GM03348 (cell line): ENCODE measurements around the gene PNCK.

Experiments used
- DNase-seq: peaks from one replicate; pipeline ENCODE4 v3.0.0; 2012; ENCODE audit warnings: low spot score

Gene PNCK

DNA sequence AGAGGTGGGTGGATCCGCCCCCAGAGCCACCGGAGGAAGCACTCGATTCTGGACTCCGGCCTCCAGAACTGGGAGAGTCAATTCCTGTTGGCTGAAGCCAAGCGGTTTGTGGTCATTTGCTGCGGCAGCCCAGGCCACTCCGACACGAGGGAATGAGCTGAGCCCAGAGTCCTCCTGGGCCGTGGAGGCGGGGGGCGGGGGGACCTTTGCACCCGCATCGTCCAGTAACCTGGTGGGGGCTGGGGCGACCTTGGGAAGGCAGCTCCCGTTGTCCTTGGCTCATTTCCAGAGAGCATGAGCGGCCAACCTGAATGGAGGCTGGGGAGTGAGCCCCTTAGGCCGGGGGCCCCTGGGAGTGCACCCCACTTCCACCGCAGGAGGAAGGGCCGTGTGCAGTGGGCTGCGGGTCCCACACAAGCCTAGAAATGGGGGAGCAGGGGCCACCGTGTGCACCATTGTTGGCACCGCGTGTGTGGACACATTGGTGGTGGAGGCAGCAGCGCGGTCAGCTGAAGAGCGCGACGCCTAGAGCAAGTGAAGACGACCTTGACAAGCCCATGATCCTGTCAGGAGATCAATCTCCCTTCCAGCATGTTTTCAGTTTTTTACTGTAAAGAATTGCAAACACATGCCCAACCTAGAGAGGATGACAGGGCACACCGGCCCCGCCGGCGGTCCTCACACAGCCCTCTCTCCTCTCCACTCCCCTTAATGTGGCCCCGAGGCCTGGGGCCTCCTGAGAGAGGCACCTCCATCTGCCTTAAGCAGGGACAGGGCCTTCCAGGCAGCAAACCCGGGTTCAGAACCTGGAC lies 46.5 kb downstream of the PNCK start:
- DNase-seq, result no peak

DNA sequence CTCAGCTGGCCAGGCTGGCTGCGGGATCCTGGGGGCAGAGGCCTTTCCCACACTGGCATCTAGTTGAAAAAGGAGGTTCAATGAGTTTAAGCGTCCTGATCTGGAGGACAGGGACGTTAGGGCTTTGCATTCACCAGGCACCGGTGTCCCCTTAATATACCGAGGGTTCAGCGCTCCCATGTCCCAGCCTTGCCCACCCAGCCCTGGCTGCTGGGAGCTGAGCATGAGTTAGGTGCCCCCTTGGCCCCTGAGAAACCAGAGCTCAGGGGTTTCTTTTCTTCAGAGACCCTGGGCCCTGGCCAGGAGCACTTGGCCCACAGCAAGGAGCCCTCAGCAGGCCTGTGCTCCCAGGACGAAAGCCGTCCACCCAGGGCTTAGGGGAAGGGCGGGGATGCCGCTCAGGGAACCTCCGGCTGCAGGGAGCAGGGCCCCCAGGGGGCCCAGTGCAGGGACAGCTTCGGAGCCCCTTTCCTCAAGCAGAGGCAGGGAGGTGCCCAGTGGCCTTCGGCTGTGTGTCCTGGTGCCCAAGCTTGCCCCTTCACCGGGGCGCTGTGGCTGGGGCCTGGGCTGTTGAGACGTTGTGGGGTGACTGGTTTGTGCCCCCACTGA lies 47.5 kb downstream of the PNCK start:
- no peak for DNase-seq

DNA sequence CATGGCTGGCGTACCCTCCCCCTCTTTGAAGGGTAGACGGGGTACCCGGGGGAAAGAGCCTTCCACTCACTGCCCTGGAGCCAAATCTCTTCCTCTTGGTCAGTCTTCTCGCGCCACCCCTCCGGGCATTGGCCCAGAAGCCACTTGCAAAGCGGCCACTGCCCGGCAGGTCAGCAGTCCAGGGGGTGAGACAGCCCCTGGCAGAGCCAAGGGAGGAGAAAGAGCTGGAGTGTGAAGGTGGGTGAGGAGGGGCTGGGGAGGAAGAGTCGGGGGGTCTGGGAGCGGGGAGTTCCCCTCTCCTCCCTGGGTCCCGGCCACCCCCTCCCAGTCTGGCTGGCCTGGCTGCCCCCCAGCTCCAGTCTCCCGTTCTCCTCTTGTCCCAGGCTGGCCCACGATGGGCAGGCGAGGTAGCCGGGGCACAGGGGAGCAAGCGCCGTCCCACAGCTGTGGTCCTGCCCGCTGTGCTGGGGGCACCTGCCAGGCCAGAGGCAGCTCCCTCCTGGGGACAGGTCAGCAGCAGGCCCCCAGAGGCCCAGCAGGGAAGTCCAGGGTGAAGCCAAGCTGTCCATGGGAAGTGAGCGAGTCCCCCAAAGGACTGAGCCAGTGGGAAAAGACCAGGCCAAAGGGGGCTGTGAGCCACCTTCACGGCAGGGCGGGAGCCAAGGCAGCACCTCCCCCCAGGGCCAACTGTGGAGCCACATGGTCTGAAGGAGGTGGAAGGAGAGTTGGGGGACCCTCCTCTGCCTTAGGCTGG lies 48.2 kb downstream of the PNCK start:
- DNase-seq, result no peak

DNA sequence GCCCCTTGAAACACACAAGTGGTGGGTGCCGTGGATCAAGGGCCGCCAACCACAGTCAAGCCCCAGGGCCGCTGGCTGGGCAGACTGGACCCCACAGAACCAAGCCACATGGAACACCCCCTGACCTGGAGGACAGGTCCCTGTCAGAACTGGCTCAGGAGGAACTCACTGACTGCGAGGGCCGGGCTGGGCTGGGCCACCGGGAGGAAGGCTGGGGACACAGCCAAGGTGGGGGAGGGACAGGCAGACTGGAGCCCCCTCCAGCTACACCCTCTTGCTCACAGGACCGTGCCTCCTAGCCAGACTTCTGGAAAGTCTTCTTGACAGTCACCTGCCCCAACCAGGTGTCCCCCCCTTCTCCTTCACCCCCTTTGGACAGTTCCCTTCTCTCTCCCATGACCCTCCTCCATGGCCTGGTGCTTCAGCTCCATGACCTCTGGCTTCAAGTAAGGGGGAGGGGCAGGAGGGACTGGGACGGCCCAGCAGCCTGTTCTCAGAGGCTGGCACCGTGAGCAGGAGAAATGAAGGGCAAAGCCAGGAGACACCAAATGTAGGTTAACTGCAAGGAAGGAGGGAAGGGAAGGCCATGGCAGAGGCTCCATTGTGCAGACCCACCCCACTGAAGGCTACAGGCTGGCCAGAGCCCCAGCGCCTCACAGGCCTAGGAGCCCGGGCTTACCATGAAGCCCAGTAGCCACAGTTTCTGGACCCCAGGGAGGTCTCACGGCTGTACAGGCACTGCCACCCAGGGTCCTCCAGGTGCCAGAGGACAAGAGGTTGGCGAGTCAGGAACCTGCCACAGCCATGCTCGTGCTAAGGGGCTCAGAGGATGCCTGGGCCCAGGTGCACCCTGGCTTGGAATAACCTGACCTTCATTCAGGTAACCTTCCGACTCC lies 49.2 kb downstream of the PNCK start:
- DNase-seq, result no peak

DNA sequence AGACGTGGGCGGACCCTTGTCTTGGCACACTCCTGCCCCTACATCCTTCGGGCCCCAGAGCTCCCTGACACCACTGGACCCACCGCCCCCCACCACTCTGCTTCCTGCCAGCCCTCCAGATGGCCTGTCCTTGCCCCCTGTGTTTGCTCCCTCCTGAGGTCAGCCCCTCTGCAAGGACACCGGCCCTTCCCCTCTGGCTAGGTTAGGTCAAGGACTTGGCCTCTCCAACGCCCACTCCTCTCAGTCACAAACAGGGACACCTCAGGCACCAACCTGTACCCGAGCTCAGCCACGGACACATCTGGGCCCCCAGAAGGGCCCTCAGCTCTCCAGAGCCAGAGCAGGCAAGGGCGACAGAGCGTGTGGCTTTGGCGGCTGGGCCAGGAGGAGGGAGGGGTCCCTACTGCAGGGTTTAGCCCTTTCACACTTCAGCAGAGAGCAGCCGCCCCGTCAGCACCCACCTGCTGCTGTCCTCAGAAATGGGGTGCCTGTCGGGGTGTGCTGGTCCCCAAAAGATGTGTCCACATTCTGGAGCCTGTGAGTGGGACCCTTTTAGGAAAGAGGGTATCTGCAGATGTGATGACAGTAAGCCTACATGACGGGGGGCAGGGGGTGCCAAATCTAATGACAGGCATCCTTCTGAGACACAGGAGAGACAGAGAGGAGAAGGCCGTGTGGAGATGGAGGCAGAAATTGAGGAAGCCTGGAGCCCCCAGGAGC lies 50.1 kb downstream of the PNCK start:
- DNase-seq, result no peak

DNA sequence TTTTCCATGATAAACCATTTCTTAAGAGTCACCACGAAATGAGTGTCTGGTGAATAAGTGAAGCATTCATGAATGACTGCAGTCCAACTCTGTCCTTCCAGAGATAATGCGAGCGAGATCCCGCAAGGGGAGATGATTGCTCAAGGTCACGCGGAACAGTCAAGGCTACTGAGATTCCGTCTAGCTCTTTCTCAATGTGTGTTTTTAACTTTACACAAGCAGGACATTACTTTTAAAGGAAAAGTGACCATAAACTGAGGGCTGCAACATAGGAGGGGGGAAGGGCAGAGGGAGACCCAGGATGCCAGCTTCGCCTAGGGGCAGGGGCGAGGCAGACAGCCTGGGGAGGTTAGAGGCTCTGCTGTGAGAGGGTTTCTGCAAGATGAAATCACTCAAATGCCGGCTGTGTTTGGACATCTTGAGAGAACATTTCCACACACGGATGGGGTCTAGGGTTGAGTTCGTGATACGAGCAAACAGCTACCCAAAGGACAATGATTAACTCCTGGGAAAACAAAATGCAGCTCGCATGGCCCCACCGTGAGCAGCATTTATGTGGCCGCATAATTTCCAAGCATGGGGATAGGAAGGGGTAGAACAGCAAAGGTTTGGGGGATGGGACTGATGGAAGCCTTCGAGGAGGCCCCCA lies 50.8 kb downstream of the PNCK start:
- DNase-seq, result no peak

DNA sequence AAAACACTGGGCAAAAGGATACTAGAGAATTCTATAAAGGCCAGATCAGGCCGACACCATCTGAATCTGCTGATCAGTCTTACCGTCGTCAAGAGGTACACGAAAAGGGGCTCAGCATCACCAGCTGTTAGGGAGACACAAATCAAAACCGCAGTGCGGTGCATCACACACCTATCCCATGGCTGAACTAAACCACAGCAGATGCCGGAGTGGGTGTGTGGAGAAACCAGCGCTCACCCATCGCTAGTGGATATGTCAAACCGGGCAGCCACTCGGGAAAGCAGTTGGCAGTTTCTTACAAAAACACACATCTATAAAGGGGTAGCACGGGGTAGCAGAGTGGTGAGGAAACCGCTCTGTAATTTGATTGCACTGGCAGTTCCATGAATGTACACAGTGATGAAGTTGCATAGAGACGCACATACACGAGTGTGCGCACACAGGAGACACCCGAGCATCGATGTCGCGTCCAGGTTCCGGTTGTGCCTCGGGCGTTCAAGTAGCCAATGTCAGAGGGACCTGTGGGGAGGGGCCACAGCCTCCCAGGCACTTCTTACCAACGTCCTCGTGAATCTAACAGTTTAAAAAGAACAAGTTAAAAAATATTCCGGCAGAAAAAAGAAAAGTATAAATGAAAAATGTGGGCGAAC lies 51.5 kb downstream of the PNCK start:
- DNase-seq, result no peak

DNA sequence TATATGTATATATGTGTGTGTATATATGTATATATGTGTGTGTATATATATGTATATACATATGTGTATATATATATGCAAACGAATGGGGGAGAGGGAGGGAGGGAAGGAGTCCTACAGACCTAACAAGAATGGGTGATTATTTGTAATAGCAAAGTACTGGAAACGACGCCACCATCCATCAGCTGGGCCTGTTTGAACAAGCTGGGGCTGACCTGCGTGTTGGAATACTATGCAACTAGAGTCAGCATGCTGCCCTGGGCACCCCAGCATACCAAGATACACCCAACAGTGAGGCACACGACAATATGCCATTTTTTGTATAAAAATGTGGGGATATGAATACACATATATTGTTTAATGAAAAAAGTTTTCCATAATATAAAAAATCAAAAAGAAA lies 53.0 kb downstream of the PNCK start:
- no peak for DNase-seq
